HepG2 (cell line): Measurements from ENCODE around the gene AFDN. TPM values are rescaled to one million over a fixed set of nuclear protein-coding genes. Genes with fewer than 3 reads are reported as not detected.

Experiments
- BCL6 ChIP-seq: IDR thresholded peaks from 2 replicates; pipeline ENCODE4 v1.6.1; 2016; ENCODE audit warnings: missing genetic modification reagents, missing compliant biosample characterization
- DPF2 ChIP-seq: sonication (generic); formaldehyde crosslinking; IDR thresholded peaks from 2 replicates; pipeline ENCODE4 v1.4.0; 2020; ENCODE audit warnings: mild to moderate bottlenecking, low read depth, missing genetic modification reagents, borderline replicate concordance
- KLF16 ChIP-seq, 2 experiments: sonication (generic) in 1 of 2; formaldehyde crosslinking in 1 of 2; IDR thresholded peaks; 2 replicates each; pipeline versions ENCODE4 v1.6.1 to v1.8.0; 2016 to 2023; ENCODE audit warnings: missing genetic modification reagents in 2 of 2, missing compliant biosample characterization in 1 of 2
- MIER2 ChIP-seq: IDR thresholded peaks from 2 replicates; pipeline ENCODE4 v1.6.1; 2016; ENCODE audit warnings: missing biosample characterization, missing genetic modification reagents
- NFRKB ChIP-seq: fragments of 450-650 bp; IDR thresholded peaks from 2 replicates; pipeline ENCODE4 v1.6.1; 2017
- NRL ChIP-seq: sonication (generic); formaldehyde crosslinking; IDR thresholded peaks from 2 replicates; pipeline ENCODE4 v1.5.0; 2020; ENCODE audit warnings: missing genetic modification reagents, mild to moderate bottlenecking, moderate library complexity, borderline replicate concordance
- ONECUT2 ChIP-seq: sonication (generic); formaldehyde crosslinking; IDR thresholded peaks from 2 replicates; pipeline ENCODE4 v1.4.0; 2020; ENCODE audit warnings: missing genetic modification reagents
- POLR2A ChIP-seq, 2 experiments: IDR thresholded peaks; 2 replicates each; pipeline ENCODE4 v1.6.1; 2011; ENCODE audit warnings: low read depth in 2 of 2, low read length in 2 of 2, mild to moderate bottlenecking in 1 of 2, moderate library complexity in 1 of 2; ENCODE audit not compliant: insufficient read depth in 1 of 2
- POLR2AphosphoS5 ChIP-seq: IDR thresholded peaks from 2 replicates; pipeline ENCODE4 v1.6.1; 2012; ENCODE audit warnings: low read depth, low read length
- RAD51 ChIP-seq: fragments of 450-650 bp; IDR thresholded peaks from 2 replicates; pipeline ENCODE4 v1.6.1; 2016; ENCODE audit warnings: borderline replicate concordance
- RBM39 ChIP-seq: fragments of 200-400 bp; formaldehyde crosslinking; IDR thresholded peaks from one replicate; pipeline ENCODE4 v1.6.1; 2018; ENCODE audit warnings: antibody characterized with exemption, mild to moderate bottlenecking, low read depth, low read length; ENCODE audit not compliant: poor library complexity, severe bottlenecking
- RORA ChIP-seq: sonication (generic); formaldehyde crosslinking; IDR thresholded peaks from 2 replicates; pipeline ENCODE4 v1.5.0; 2020; ENCODE audit warnings: mild to moderate bottlenecking, missing genetic modification reagents, moderate library complexity
- SALL1 ChIP-seq: sonication (generic); formaldehyde crosslinking; IDR thresholded peaks from 2 replicates; pipeline ENCODE4 v1.8.0; 2022; ENCODE audit warnings: mild to moderate bottlenecking, missing genetic modification reagents
- SATB2 ChIP-seq: sonication (generic); formaldehyde crosslinking; IDR thresholded peaks from 2 replicates; pipeline ENCODE4 v1.5.0; 2020; ENCODE audit warnings: missing genetic modification reagents
- SMAD3 ChIP-seq: sonication (generic); formaldehyde crosslinking; IDR thresholded peaks from 2 replicates; pipeline ENCODE4 v1.4.0; 2020; ENCODE audit warnings: missing genetic modification reagents
- SMYD3 ChIP-seq: sonication (generic); formaldehyde crosslinking; IDR thresholded peaks from 2 replicates; pipeline ENCODE4 v1.8.1; 2023; ENCODE audit warnings: mild to moderate bottlenecking, missing genetic modification reagents
- TAF1 ChIP-seq: sonication (generic); formaldehyde crosslinking; IDR thresholded peaks from 2 replicates; pipeline ENCODE4 v1.4.0; 2020; ENCODE audit warnings: missing genetic modification reagents
- TARDBP ChIP-seq: sonication (generic); formaldehyde crosslinking; IDR thresholded peaks from 2 replicates; pipeline ENCODE4 v1.8.0; 2022; ENCODE audit warnings: mild to moderate bottlenecking, missing genetic modification reagents
- TEAD2 ChIP-seq: sonication (generic); formaldehyde crosslinking; IDR thresholded peaks from 2 replicates; pipeline ENCODE4 v1.9.0; 2021; ENCODE audit warnings: missing genetic modification reagents
- ZNF224 ChIP-seq: sonication (generic); formaldehyde crosslinking; IDR thresholded peaks from 2 replicates; pipeline ENCODE4 v1.5.0; 2020; ENCODE audit warnings: mild to moderate bottlenecking, missing genetic modification reagents
- ZNF451 ChIP-seq: sonication (generic); formaldehyde crosslinking; IDR thresholded peaks from 2 replicates; pipeline ENCODE4 v1.5.0; 2020; ENCODE audit warnings: mild to moderate bottlenecking, missing genetic modification reagents
- ZNF468 ChIP-seq: sonication (generic); formaldehyde crosslinking; IDR thresholded peaks from 2 replicates; pipeline ENCODE4 v1.8.0; 2022; ENCODE audit warnings: mild to moderate bottlenecking, moderate library complexity, missing genetic modification reagents
- ZNF558 ChIP-seq: sonication (generic); formaldehyde crosslinking; IDR thresholded peaks from 2 replicates; pipeline ENCODE4 v1.9.0; 2022; ENCODE audit warnings: mild to moderate bottlenecking, missing genetic modification reagents, borderline replicate concordance
- ZNF629 ChIP-seq: sonication (generic); formaldehyde crosslinking; conservative IDR thresholded peaks from 2 replicates; pipeline ENCODE4 v1.5.0; 2020; ENCODE audit warnings: missing genetic modification reagents
- ZNF709 ChIP-seq: sonication (generic); formaldehyde crosslinking; IDR thresholded peaks from 2 replicates; pipeline ENCODE4 v1.5.0; 2020; ENCODE audit warnings: mild to moderate bottlenecking, missing genetic modification reagents
- ZNF781 ChIP-seq: sonication (generic); formaldehyde crosslinking; IDR thresholded peaks from 2 replicates; pipeline ENCODE4 v1.5.1; 2020; ENCODE audit warnings: borderline replicate concordance, mild to moderate bottlenecking, missing genetic modification reagents; ENCODE audit errors: not compliant biosample characterization
- ZSCAN22 ChIP-seq: sonication (generic); formaldehyde crosslinking; IDR thresholded peaks from 2 replicates; pipeline ENCODE4 v1.4.0; 2020; ENCODE audit warnings: mild to moderate bottlenecking, missing genetic modification reagents
- polyA plus RNA-seq, 8 experiments: library from polyadenylated mRNA; depleted of rRNA in 3 of 8; stranded (reverse) in 7 of 8; unstranded in 1 of 8; fragments of >200 nt; fragmentation: Illumina TruSeq in 4 of 8; extraction: Trizol in 4 of 8; gene quantifications; 2 replicates each; pipeline versions ENCODE4 v1.2.1 to v1.2.3, GENCODE V29; 2011 to 2016; ENCODE audit warnings: low read depth in 4 of 8, missing spikeins in 1 of 8, mixed read lengths in 1 of 8; ENCODE audit not compliant: insufficient read depth in 1 of 8
- total RNA-seq, 5 experiments: library from RNA; depleted of rRNA; stranded (reverse); fragments of >200 nt; fragmentation: Illumina TruSeq; extraction: Trizol; gene quantifications; 2 replicates each; pipeline ENCODE4 v1.2.3, GENCODE V29; 2016; ENCODE audit warnings: low read depth in 1 of 5
- TF ChIP-seq, protein P1 (sequence below): sonication (generic); formaldehyde crosslinking; IDR thresholded peaks from 2 replicates; pipeline ENCODE4 v1.4.0; 2020; ENCODE audit warnings: missing genetic modification reagents
- TF ChIP-seq, protein P2 (sequence below): sonication (generic); formaldehyde crosslinking; IDR thresholded peaks from 2 replicates; pipeline ENCODE4 v1.8.1; 2023; ENCODE audit warnings: missing genetic modification reagents, inconsistent platforms, borderline replicate concordance
- TF ChIP-seq, protein P3 (sequence below): sonication (generic); formaldehyde crosslinking; IDR thresholded peaks from 2 replicates; pipeline ENCODE4 v1.8.1; 2023; ENCODE audit warnings: missing genetic modification reagents, mild to moderate bottlenecking, borderline replicate concordance

Gene AFDN
- total and polyA plus RNA-seq, 2 of the 13 experiments (the other 11 are each of a cell fraction or from before 2014, with no cell fraction given), result 136 to 151 TPM

DNA sequence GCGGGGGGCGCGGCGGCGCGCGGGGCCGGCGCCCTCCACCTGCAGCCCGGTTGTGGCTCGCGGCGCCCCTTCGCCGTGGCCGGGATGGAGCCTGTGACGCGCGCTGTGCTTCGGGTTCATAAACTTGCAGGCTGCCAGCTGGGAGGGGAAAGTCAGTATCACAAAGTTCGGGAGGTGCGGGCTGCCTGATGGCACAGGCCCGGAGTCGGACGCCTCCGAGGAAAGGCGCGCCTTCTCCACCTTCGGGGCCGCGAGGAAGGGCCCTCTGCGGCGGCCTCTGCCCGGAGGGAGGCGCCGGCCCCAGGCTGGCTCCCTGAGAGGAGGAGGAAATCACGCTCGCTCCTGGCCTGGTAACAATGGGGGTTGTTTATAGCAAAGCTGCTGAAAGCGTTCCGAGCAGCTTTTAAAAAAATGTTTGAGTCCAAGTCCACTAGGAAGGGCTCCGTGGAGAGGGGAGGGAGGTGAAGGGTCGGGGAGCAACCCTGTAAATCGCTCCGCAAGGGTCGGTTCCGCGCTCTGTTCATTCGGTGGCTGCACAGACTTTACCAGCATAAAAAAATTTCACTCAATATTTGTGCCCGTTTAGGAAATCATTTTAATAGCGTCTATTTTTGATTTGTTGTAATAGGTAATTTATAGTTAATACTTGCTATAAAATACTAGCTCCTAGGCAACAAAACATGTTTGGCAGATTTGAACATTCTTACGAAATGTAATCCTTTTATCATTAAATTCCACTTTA, 1.0 kb downstream of the AFDN start (continued):
- TF ChIP-seq RBM39, result no peak
- TF ChIP-seq ZNF468 (CRISPR knock-in tag), result no peak
- no peak for TF ChIP-seq MIER2 (CRISPR knock-in tag)
- TF ChIP-seq SMAD3 (CRISPR knock-in tag), result no peak
- TF ChIP-seq, protein P1, sequence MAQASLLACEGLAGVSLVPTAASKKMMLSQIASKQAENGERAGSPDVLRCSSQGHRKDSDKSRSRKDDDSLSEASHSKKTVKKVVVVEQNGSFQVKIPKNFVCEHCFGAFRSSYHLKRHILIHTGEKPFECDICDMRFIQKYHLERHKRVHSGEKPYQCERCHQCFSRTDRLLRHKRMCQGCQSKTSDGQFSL (CRISPR knock-in tag), result 0 out of 2 replicates have a peak, but pooled peaks have one; percentile 38
- no peak; the same call in 1 of the 2 replicates for TF ChIP-seq ZNF558
- TF ChIP-seq ZNF629 (CRISPR knock-in tag), result no peak
- TF ChIP-seq ZNF709 (CRISPR knock-in tag), result 0 out of 2 replicates have a peak, but pooled peaks have one; percentile 51
- TF ChIP-seq TARDBP (CRISPR knock-in tag), result no peak
- peak; percentile 58; the same call in 1 of the 2 replicates for TF ChIP-seq TAF1 (CRISPR knock-in tag)
- TF ChIP-seq NRL, result no peak; the same call in 1 of the 2 replicates
- TF ChIP-seq NFRKB, result no peak
- TF ChIP-seq KLF16 (CRISPR knock-in tag; IDR thresholded peaks at IDR 0.05), result peak in 1 of 2 experiments; percentile 42; a peak in 2 of 4 replicates
- peak; percentile 81 for TF ChIP-seq SALL1
- TF ChIP-seq POLR2A (IDR thresholded peaks at IDR 0.05; ENCODE audit: insufficient read depth in 1 of 2, low read depth in 2 of 2, low read length in 2 of 2), result no peak; a peak in 1 of 4 replicates
- TF ChIP-seq ZNF224 (CRISPR knock-in tag), result no peak
- 0 out of 2 replicates have a peak, but pooled peaks have one; percentile 32 for TF ChIP-seq SATB2 (CRISPR knock-in tag)
- no peak for TF ChIP-seq ZSCAN22 (CRISPR knock-in tag)
- TF ChIP-seq, protein P2, sequence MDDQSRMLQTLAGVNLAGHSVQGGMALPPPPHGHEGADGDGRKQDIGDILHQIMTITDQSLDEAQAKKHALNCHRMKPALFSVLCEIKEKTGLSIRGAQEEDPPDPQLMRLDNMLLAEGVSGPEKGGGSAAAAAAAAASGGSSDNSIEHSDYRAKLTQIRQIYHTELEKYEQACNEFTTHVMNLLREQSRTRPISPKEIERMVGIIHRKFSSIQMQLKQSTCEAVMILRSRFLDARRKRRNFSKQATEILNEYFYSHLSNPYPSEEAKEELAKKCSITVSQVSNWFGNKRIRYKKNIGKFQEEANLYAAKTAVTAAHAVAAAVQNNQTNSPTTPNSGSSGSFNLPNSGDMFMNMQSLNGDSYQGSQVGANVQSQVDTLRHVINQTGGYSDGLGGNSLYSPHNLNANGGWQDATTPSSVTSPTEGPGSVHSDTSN (CRISPR knock-in tag), result no peak
- TF ChIP-seq ZNF451 (CRISPR knock-in tag), result 0 out of 2 replicates have a peak, but pooled peaks have one; percentile 48
- TF ChIP-seq ONECUT2 (CRISPR knock-in tag), result no peak
- no peak for TF ChIP-seq TEAD2 (CRISPR knock-in tag)
- TF ChIP-seq RAD51, result no peak
- TF ChIP-seq BCL6 (CRISPR knock-in tag), result no peak
- TF ChIP-seq, protein P3, sequence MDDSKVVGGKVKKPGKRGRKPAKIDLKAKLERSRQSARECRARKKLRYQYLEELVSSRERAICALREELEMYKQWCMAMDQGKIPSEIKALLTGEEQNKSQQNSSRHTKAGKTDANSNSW (CRISPR knock-in tag), result no peak
- TF ChIP-seq SMYD3 (CRISPR knock-in tag), result no peak
- TF ChIP-seq DPF2 (CRISPR knock-in tag), result no peak
- no peak for TF ChIP-seq POLR2AphosphoS5
- peak; percentile 23 for TF ChIP-seq ZNF781 (CRISPR knock-in tag)
- TF ChIP-seq RORA (CRISPR knock-in tag), result no peak
